ENCODE results near the gene ATP8A2. TPM values are rescaled to one million over a fixed set of nuclear protein-coding genes. Genes with fewer than 3 reads are reported as not detected.

ATP8A2 gene
- total RNA-seq, 6 experiments from 2014 or later, result not detected

DNA sequence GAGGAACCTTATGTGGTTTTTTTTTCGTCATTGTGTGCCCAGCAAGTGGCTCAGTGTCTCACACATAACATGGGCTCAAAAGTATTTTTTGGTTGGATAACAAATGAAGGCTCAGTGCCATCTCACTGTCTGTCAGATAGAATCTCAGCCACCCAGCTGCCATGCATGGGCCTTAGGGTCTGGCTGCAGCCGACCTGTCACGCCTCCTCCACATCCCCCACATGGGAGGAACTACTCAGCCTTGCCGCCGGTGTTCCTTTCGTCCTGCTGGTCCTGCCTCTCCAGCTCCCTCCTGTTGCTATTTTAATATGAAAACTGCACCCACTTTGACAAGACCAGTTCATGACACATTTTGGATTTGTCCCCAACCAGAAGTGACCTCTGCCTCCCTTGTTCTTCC is 558.9 kb downstream of the ATP8A2 start:
- intact Hi-C loops (cut with DNase I), result no loop called here
- no peak for TF ChIP-seq CTCF (IDR thresholded peaks at IDR 0.05)
- TF ChIP-seq POLR2A (IDR thresholded peaks at IDR 0.05), result no peak
- WGBS (ENCODE audit: insufficient coverage, low coverage, low lambda C conversion rate, missing lambda C conversion rate), result 46% methylated on average over 6 of the region's 6 CpGs
- no peaks in the 10 kb centered on the region for H3K4me1 ChIP-seq
- no peak overlapping the region for H3K27ac ChIP-seq
- no peaks in the 10 kb centered on the region for H3K27me3 ChIP-seq
- ATAC-seq, result no peak
- DNase-seq, result no peak
- H3K36me3 ChIP-seq, result no peaks in the 10 kb centered on the region
- H3K4me3 ChIP-seq, result no peak overlapping the region
- H3K9me3 ChIP-seq, result no peaks in the 10 kb centered on the region

GRCh38 chr13:25932365-25932764 is 560.6 kb downstream of the ATP8A2 start:
- no peak overlapping the region for H3K4me3 ChIP-seq
- ATAC-seq, result no peak
- no peaks in the 10 kb centered on the region for H3K9me3 ChIP-seq
- TF ChIP-seq CTCF (IDR thresholded peaks at IDR 0.05) (no peak), POLR2A (IDR thresholded peaks at IDR 0.05) (no peak)
- H3K27ac ChIP-seq, result no peak overlapping the region
- 45% methylated on average over 1 of the region's 1 CpG for WGBS (ENCODE audit: insufficient coverage, low coverage, low lambda C conversion rate, missing lambda C conversion rate)
- intact Hi-C loops (cut with DNase I), result no loop called here
- no peaks in the 10 kb centered on the region for H3K36me3 ChIP-seq
- no peaks in the 10 kb centered on the region for H3K4me1 ChIP-seq
- H3K27me3 ChIP-seq, result no peaks in the 10 kb centered on the region
- DNase-seq, result no peak

GRCh38 chr13:25933520-25933919 is 561.7 kb downstream of the ATP8A2 start:
- Histone ChIP-seq H3K27ac (no peak overlapping the region), H3K4me3 (no peak overlapping the region), H3K36me3 (no peaks in the 10 kb centered on the region), H3K9me3 (no peaks in the 10 kb centered on the region), H3K4me1 (no peaks in the 10 kb centered on the region), H3K27me3 (no peaks in the 10 kb centered on the region)
- intact Hi-C loops (cut with DNase I), result no loop called here
- WGBS (ENCODE audit: insufficient coverage, low coverage, low lambda C conversion rate, missing lambda C conversion rate), result 46% methylated on average over 4 of the region's 4 CpGs
- no peak for DNase-seq
- no peak for TF ChIP-seq CTCF (IDR thresholded peaks at IDR 0.05)
- no peak for TF ChIP-seq POLR2A (IDR thresholded peaks at IDR 0.05)
- no peak for ATAC-seq

DNA sequence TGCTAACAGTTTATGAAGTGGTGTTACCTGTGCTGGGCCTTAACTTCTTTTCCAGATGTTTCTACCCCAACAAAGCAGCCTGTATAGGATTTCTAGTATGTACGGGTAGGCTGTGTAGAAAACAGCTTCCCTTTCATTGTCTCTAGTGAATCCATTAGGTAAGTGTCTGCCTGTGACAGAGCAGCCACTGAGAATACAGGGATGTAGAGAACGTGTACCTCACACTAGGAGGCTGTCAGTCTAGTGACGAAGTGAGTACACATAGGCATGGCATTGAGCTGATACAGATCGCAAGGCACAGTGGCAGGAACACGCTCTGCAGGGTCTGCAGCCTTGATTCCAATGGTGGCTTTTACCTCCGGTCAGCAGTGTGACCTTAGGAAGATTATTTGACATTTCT is 562.4 kb downstream of the ATP8A2 start:
- ATAC-seq (no peak), DNase-seq (no peak)
- intact Hi-C loops (cut with DNase I), result no loop called here
- no peaks in the 10 kb centered on the region for H3K9me3 ChIP-seq
- TF ChIP-seq CTCF (IDR thresholded peaks at IDR 0.05) (no peak), POLR2A (IDR thresholded peaks at IDR 0.05) (no peak)
- H3K4me3 ChIP-seq, result no peak overlapping the region
- H3K36me3 ChIP-seq, result no peaks in the 10 kb centered on the region
- no peaks in the 10 kb centered on the region for H3K27me3 ChIP-seq
- no peak overlapping the region for H3K27ac ChIP-seq
- H3K4me1 ChIP-seq, result no peaks in the 10 kb centered on the region
- 68% methylated on average over 6 of the region's 6 CpGs for WGBS (ENCODE audit: insufficient coverage, low coverage, low lambda C conversion rate, missing lambda C conversion rate)

Data from right lobe of liver (tissue), 6 donors.